ENCODE measurements around the gene CYBC1. TPM values are rescaled to one million over a fixed set of nuclear protein-coding genes. Genes with fewer than 3 reads are reported as not detected.
"Not testable (repeated sequence)": the region's sequence is repeated elsewhere in the genome, so short reads cannot be mapped to it uniquely, and the experiment has no call there.

The CYBC1 gene
- polyA plus RNA-seq, 3 donors = 43.7 to 56.5 (median 51.1) TPM

DNA sequence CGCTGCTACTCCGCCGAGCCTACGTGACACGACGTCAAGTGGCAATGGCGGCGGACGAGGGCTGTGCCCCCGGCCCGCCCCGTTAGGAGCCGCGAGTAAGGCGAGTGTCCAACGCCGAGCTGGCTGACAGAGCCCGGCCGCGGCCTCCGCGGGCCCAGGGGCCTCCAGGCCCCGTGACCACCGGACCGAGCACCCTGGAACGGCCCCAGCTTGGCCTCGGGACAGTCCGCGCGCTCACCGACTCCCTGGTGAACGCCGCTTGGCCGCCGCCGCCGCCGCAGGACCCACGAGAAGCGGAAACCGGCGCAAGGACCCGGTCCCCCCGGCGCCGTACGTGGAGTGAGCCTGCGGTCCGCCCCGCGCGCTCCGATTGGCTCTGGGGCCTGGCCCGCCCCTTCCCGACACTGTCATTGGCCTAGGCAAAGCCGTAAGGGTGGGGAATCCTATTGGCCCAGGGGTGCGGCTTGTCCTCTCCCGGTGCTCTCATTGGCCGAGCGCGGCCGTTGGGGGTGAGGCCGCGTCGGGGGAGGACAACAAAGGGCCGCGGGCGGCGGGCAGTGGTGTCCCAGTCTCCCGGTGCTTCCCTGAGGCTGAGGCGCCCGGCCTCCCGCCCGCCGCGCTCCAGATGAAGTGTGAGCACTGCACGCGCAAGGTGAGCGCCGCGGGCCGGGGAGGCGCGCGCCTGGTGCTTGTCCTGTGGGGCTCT lies 7.8 kb upstream of the CYBC1 start, which contains the start of gene NARF:
Gene NARF, plus strand, starts transcription at position 563 of the 706 bp plus-strand sequence. Its CDS starts 63 bp downstream, at position 626.
- peak; percentile 85 to 98 (median 96) for DNase-seq (ENCODE audit: extremely low read depth in 1 of 11, low read depth in 9 of 11, low spot score in 4 of 11)

GRCh38 chr17:82457929-82458178 lies 7.3 kb upstream of the CYBC1 start:
- peak in 2 of 11 donors; percentile 80 to 81 for DNase-seq (ENCODE audit: extremely low read depth in 1 of 11, low read depth in 9 of 11, low spot score in 4 of 11)

GRCh38 chr17:82457073-82457928 lies 6.7 kb upstream of the CYBC1 start:
- DNase-seq (ENCODE audit: extremely low read depth in 1 of 11, low read depth in 9 of 11, low spot score in 4 of 11) = no peak

DNA sequence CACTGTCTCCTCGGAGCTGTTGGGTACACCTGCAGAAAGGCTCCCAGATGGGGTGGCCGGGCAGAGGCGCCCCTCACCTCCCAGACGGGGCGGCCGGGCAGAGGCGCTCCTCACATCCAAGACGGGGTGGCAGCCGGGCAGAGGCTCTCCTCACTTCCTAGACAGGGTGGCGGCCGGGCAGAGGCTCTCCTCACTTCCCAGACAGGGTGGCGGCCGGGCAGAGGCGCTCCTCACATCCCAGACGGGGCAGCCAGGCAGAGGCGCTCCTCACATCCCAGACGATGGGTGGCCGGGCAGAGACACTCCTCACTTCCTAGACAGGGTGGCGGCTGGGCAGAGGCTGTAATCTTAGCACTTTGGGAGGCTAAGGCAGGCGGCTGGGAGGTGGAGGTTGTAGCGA lies 3.2 kb upstream of the CYBC1 start:
- DNase-seq (ENCODE audit: extremely low read depth in 1 of 11, low read depth in 9 of 11, low spot score in 4 of 11) = not testable (repeated sequence)

DNA sequence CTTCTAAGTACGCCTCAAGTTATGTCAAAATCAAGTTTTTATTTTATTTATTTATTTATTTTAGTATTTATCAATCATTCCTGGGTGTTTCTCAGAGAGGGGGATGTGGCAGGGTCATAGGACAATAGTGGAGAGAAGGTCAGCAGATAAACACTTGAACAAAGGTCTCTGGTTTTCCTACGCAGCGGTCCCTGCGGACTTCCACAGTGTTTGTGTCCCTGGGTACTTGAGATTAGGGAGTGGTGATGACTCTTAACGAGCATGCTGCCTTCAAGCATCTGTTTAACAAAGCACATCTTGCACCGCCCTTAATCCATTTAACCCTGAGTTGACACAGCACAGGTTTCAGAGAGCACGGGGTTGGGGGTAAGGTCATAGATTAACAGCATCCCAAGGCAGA lies 2.6 kb upstream of the CYBC1 start:
- not testable (repeated sequence) for DNase-seq (ENCODE audit: extremely low read depth in 1 of 11, low read depth in 9 of 11, low spot score in 4 of 11)

GRCh38 chr17:82452162-82452561 lies 1.6 kb upstream of the CYBC1 start:
- DNase-seq (ENCODE audit: extremely low read depth in 1 of 11, low read depth in 9 of 11, low spot score in 4 of 11) = no peak

GRCh38 chr17:82449883-82450356 lies 632 bp downstream of the CYBC1 start:
- DNase-seq (ENCODE audit: extremely low read depth in 1 of 11, low read depth in 9 of 11, low spot score in 4 of 11) = no peak

- DNase-seq (ENCODE audit: extremely low read depth in 1 of 11, low read depth in 9 of 11, low spot score in 4 of 11) = no peak
Observed at GRCh38 chr17:82449131-82449882, 1.2 kb downstream of the CYBC1 start.

- DNase-seq (ENCODE audit: extremely low read depth in 1 of 11, low read depth in 9 of 11, low spot score in 4 of 11) = no peak
Observed at GRCh38 chr17:82447876-82448275, 2.7 kb downstream of the CYBC1 start.

DNA sequence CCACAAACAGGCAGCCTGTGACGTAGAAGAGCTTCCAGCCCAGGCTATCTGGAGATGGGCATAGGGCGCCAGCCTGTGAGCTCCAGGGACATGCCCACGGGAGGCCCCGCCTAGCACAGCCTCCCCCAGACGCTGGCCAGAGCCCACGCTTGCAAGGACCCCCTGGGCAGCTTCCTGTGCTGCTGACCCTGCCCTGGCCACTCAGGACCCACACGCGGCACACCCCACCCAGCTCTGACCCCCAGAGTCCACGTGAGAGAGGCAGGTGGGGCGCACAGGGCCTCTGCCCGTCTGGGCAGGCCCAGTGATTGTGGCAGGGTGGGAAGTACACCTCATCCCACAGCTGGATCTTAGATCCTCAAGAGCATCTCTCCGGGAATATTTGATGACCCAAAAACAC lies 3.9 kb downstream of the CYBC1 start:
- no peak for DNase-seq (ENCODE audit: extremely low read depth in 1 of 11, low read depth in 9 of 11, low spot score in 4 of 11)

GRCh38 chr17:82446124-82446523 lies 4.4 kb downstream of the CYBC1 start:
- no peak for DNase-seq (ENCODE audit: extremely low read depth in 1 of 11, low read depth in 9 of 11, low spot score in 4 of 11)

- no peak for DNase-seq (ENCODE audit: extremely low read depth in 1 of 11, low read depth in 9 of 11, low spot score in 4 of 11)
Observed at GRCh38 chr17:82445542-82445941, 5.0 kb downstream of the CYBC1 start.

- DNase-seq (ENCODE audit: extremely low read depth in 1 of 11, low read depth in 9 of 11, low spot score in 4 of 11) = no peak
Observed at GRCh38 chr17:82444941-82445521, 5.5 kb downstream of the CYBC1 start.

DNA sequence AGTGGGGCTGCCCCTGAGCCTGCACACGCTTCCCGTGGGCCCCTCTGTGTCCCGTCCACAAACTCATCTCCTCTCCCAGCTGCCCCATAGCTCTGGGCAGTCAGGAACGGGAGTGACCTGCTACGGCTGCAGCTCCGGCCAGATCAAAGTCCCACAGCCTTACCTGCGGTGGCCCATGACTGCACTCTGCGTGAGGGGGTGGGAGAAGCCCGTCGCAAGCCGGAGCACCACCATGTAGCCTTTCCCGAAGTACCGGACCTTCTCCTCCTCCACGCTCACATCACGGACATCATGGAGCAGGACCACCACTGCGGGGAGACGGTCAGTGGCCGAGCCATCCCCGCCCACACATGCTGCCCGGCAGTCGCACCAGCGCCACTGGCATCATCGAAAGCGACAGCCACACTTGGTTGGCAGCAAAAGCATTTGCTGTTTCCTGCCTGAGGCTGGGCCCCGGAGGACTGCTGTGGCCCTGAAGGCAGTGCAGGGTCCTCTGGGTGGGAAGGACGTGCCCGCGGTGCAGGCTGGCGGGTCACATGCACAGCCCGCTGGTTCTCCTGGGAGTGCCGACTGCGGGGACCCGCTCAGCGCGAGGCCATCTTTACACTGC lies 6.2 kb downstream of the CYBC1 start:
- no peak for DNase-seq (ENCODE audit: extremely low read depth in 1 of 11, low read depth in 9 of 11, low spot score in 4 of 11)

DNA sequence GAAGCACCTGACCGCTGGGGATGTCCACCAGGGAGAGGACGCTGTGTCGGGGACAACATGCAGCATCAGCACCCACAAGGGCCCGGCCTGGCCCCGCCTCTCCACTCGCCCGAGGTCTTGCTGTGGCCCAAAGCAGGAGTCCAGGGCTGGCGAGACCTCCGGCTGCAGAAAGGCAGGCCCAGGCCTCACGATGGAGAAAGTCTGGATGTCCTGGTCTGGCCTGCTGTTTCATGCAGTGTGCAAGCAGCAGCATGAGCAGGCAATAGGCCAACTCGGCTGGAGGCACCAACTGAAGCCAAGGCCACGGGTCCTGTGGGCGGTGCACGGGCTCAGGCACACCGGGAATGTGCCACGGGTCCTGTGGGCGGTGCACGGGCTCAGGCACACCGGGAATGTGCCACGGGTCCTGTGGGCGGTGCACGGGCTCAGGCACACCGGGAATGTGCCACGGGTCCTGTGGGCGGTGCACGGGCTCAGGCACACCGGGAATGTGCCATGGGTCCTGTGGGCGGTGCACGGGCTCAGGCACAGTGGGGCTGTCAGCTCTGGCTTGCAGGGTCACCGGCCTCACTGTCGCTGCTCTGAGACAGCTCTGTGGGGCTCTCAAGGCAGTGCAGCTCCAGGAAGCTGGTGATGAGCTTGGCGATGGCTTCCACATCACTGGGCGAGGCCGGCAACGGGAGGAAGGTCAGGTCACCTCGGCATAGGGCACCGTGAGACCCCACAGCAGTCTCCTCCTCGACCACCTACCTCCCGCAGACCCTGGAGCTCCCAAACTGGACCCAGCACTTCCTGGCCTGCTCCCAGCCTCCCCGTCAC lies 6.9 kb downstream of the CYBC1 start:
- no peak for DNase-seq (ENCODE audit: extremely low read depth in 1 of 11, low read depth in 9 of 11, low spot score in 4 of 11)

GRCh38 chr17:82442643-82443464 lies 7.7 kb downstream of the CYBC1 start:
- no peak for DNase-seq (ENCODE audit: extremely low read depth in 1 of 11, low read depth in 9 of 11, low spot score in 4 of 11)

- no peak for DNase-seq (ENCODE audit: extremely low read depth in 1 of 11, low read depth in 9 of 11, low spot score in 4 of 11)
Observed at GRCh38 chr17:82441691-82442487, 8.7 kb downstream of the CYBC1 start.

All from renal cortex interstitium (tissue), 11 donors.